Endodermal cell (in vitro differentiated cells): ENCODE measurements around the gene RBM38. TPM values are rescaled to one million over a fixed set of nuclear protein-coding genes. Genes with fewer than 3 reads are reported as not detected.

Source experiments
- DNase-seq: peaks from one replicate; pipeline ENCODE4 v3.0.0-alpha.2; 2017
- H3K27ac ChIP-seq: 2 replicates; pipeline ENCODE4 v1.5.1; 2013; ENCODE audit warnings: mild to moderate bottlenecking, low read depth, low read length, moderate library complexity
- H3K27me3 ChIP-seq: 2 replicates; pipeline ENCODE4 v1.6.1; 2013; ENCODE audit warnings: mild to moderate bottlenecking, low read length, moderate library complexity; ENCODE audit not compliant: insufficient read depth, control insufficient read depth, poor library complexity, severe bottlenecking
- H3K36me3 ChIP-seq: 2 replicates; pipeline ENCODE4 v1.7.0; 2013; ENCODE audit warnings: mild to moderate bottlenecking, low read length, moderate library complexity; ENCODE audit not compliant: control insufficient read depth, insufficient read depth
- H3K4me1 ChIP-seq: one replicate; pipeline ENCODE4 v1.7.0; 2013; ENCODE audit warnings: low read length; ENCODE audit not compliant: control insufficient read depth, insufficient read depth
- H3K4me3 ChIP-seq: 2 replicates; pipeline ENCODE4 v1.5.1; 2013; ENCODE audit warnings: mild to moderate bottlenecking, low read length, moderate library complexity
- H3K9ac ChIP-seq: 2 replicates; pipeline ENCODE4 v1.6.1; 2013; ENCODE audit warnings: mild to moderate bottlenecking, low read length, moderate library complexity; ENCODE audit not compliant: poor library complexity, severe bottlenecking; ENCODE audit errors: extremely low read depth
- H3K9me3 ChIP-seq: 2 replicates; pipeline ENCODE4 v1.6.1; 2013; ENCODE audit warnings: mild to moderate bottlenecking, low read length, moderate library complexity; ENCODE audit not compliant: control insufficient read depth
- H3K27ac Mint-ChIP-seq: 2 replicates; pipeline ENCODE4 v1.8.0; 2020; ENCODE audit warnings: mixed read lengths
- H3K27me3 Mint-ChIP-seq: 2 replicates; pipeline ENCODE4 v1.8.0; 2021; ENCODE audit warnings: mild to moderate bottlenecking, mixed read lengths; ENCODE audit not compliant: insufficient read depth
- H3K36me3 Mint-ChIP-seq: 2 replicates; pipeline ENCODE4 v1.8.0; 2020; ENCODE audit warnings: low read depth, mixed read lengths
- H3K4me1 Mint-ChIP-seq: 2 replicates; pipeline ENCODE4 v1.8.0; 2020; ENCODE audit warnings: mixed read lengths
- H3K4me3 Mint-ChIP-seq: 2 replicates; pipeline ENCODE4 v1.8.0; 2020; ENCODE audit warnings: mild to moderate bottlenecking, moderate library complexity, mixed read lengths
- H3K9me3 Mint-ChIP-seq: 2 replicates; pipeline ENCODE4 v1.8.0; 2020; ENCODE audit warnings: mild to moderate bottlenecking, mixed read lengths
- WGBS, 2 experiments: methylation state at CpG; one replicate each; pipeline versions ENCODE4 v1.1.5 to v1.1.7; 2013; ENCODE audit warnings: missing lambda C conversion rate in 2 of 2, mixed read lengths in 1 of 2; ENCODE audit not compliant: insufficient coverage in 1 of 2, insufficient read length in 1 of 2; 5-methylcytosine and 5-hydroxymethylcytosine counted together
- total RNA-seq, 2 donors: library from RNA; stranded (reverse); fragmentation: NEBNext Ultra II Directional in 1 of 2; extraction: Animal tissue kit (Norgen Biotek cat#: 25700) in 1 of 2; gene quantifications; 2 replicates in 1 of 2; 3 replicates in 1 of 2; pipeline ENCODE4 v1.2.1, GENCODE V29; 2021
- TF ChIP-seq, protein P1 (sequence below): fragments of 200-600 bp; sonication (generic); conservative IDR thresholded peaks from 2 replicates; pipeline ENCODE4 v1.5.0; 2021; ENCODE audit warnings: antibody characterized with exemption, mild to moderate bottlenecking

The RBM38 gene
- total RNA-seq, 2 donors from 2014 or later: 29.0 to 30.2 TPM

DNA sequence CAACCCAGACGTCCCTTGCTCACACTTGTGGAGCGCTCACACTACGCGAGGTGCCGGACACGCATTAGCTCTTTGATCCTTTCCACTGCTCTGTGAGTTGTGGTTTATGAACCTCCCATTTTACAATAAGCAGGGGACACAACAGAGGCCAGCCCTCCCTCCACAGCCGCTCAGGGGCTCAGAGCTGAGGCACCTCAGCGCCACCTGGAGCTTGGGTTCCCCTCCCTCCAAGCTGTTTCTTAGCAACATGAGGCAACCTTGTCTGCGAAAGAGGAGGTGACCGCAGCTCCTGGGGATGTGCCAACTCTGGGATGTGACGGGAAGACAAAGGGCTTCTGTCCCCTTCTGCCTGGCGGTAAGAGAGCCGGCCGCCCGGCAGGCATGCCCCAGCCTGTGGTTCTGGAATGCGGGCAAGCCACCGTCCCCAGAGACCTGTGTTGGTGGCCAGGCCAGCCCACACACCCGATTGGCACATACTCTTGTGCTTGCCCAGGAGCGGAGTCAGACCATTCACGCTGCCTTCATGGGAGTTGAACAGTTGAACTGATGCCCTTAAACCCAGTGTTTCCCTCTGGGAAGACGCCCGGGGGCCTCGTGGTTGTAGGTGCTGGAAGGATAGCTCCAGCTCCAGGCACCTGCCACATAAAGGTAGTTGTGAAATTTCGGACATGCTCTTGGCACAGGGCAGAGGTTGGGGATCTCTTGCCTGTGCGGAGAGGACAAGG, 44.5 kb downstream of the RBM38 start:
- Mint-ChIP-seq H3K4me1 (peaks cover 2% of the 10 kb centered on the region), H3K36me3 (no peaks in the 10 kb centered on the region), H3K4me3 (no peak overlapping the region), H3K27ac (no peak overlapping the region), H3K27me3 (peaks cover 2% of the 10 kb centered on the region), H3K9me3 (peaks cover 4% of the 10 kb centered on the region)
- H3K27ac ChIP-seq: no peak overlapping the region
- H3K4me1 ChIP-seq: no peaks in the 10 kb centered on the region
- peak; percentile 72 for DNase-seq
- no peaks in the 10 kb centered on the region for H3K9me3 ChIP-seq
- WGBS, 2 experiments: 78% methylated on average over 18 to 25 of the region's 25 CpGs
- TF ChIP-seq, protein P1, sequence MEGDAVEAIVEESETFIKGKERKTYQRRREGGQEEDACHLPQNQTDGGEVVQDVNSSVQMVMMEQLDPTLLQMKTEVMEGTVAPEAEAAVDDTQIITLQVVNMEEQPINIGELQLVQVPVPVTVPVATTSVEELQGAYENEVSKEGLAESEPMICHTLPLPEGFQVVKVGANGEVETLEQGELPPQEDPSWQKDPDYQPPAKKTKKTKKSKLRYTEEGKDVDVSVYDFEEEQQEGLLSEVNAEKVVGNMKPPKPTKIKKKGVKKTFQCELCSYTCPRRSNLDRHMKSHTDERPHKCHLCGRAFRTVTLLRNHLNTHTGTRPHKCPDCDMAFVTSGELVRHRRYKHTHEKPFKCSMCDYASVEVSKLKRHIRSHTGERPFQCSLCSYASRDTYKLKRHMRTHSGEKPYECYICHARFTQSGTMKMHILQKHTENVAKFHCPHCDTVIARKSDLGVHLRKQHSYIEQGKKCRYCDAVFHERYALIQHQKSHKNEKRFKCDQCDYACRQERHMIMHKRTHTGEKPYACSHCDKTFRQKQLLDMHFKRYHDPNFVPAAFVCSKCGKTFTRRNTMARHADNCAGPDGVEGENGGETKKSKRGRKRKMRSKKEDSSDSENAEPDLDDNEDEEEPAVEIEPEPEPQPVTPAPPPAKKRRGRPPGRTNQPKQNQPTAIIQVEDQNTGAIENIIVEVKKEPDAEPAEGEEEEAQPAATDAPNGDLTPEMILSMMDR: no peak
- no peak overlapping the region for H3K9ac ChIP-seq
- H3K36me3 ChIP-seq: no peaks in the 10 kb centered on the region
- H3K4me3 ChIP-seq: no peak overlapping the region
- H3K27me3 ChIP-seq: no peaks in the 10 kb centered on the region

DNA sequence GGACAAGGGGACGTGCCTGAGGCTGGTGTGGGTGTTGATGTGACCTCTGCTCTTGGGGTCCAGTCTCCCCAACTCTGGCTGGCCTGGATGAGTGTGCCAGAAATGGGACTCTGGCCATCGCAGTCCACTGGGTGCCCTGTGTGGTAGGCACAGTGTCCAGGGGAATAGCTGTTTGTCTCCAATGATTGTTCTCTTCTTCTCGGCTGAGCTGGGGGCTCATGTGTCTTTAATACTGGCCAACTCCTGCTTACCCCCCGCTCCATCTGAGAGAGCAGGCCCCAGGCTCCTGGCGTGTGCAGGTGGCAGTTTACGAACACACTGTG, 45.0 kb downstream of the RBM38 start:
- no peak overlapping the region for H3K27ac Mint-ChIP-seq
- no peak overlapping the region for H3K4me3 ChIP-seq
- no peak overlapping the region for H3K27ac ChIP-seq
- H3K9me3 Mint-ChIP-seq: peaks cover 4% of the 10 kb centered on the region
- no peak for DNase-seq
- H3K27me3 Mint-ChIP-seq: peaks cover 2% of the 10 kb centered on the region
- WGBS, 2 experiments: 87 to 100% methylated on average over 4 to 6 of the region's 6 CpGs
- H3K4me1 Mint-ChIP-seq: peaks cover 2% of the 10 kb centered on the region
- H3K36me3 ChIP-seq: no peaks in the 10 kb centered on the region
- no peaks in the 10 kb centered on the region for H3K27me3 ChIP-seq
- H3K4me1 ChIP-seq: no peaks in the 10 kb centered on the region
- no peaks in the 10 kb centered on the region for H3K9me3 ChIP-seq
- H3K4me3 Mint-ChIP-seq: no peak overlapping the region
- no peaks in the 10 kb centered on the region for H3K36me3 Mint-ChIP-seq
- H3K9ac ChIP-seq: no peak overlapping the region
- TF ChIP-seq, protein P1: no peak

DNA sequence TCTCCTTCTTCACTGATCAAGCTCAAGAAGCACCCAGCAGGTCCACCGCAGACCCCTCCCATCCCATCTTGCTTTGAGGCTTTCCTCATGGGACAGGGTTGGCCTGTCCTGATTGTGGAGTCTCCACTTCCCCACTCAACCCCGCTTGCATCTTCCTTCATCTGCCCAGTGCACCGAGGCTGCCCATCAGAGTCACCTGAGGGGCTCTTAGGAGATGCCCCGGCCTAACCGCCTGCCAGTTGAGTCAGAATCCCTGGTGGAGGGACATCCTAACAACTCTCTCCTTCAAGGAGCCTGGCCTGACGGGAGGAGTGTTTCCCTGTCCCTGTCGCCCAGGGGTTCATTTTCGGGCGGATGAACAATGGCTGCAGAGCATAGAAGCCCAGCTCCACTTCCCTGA, 46.1 kb downstream of the RBM38 start:
- Mint-ChIP-seq H3K4me1 (peaks cover 5% of the 10 kb centered on the region), H3K4me3 (no peak overlapping the region), H3K27me3 (peaks cover 2% of the 10 kb centered on the region), H3K9me3 (peaks cover 4% of the 10 kb centered on the region), H3K27ac (no peak overlapping the region), H3K36me3 (no peaks in the 10 kb centered on the region)
- no peaks in the 10 kb centered on the region for H3K4me1 ChIP-seq
- TF ChIP-seq, protein P1: no peak
- no peak for DNase-seq
- no peaks in the 10 kb centered on the region for H3K36me3 ChIP-seq
- no peak overlapping the region for H3K27ac ChIP-seq
- no peak overlapping the region for H3K4me3 ChIP-seq
- no peaks in the 10 kb centered on the region for H3K9me3 ChIP-seq
- no peaks in the 10 kb centered on the region for H3K27me3 ChIP-seq
- 91 to 94% methylated on average over 8 to 9 of the region's 9 CpGs for WGBS, 2 experiments
- H3K9ac ChIP-seq: no peak overlapping the region
